ENCODE data around the gene BRD3.

BRD3 gene

DNA sequence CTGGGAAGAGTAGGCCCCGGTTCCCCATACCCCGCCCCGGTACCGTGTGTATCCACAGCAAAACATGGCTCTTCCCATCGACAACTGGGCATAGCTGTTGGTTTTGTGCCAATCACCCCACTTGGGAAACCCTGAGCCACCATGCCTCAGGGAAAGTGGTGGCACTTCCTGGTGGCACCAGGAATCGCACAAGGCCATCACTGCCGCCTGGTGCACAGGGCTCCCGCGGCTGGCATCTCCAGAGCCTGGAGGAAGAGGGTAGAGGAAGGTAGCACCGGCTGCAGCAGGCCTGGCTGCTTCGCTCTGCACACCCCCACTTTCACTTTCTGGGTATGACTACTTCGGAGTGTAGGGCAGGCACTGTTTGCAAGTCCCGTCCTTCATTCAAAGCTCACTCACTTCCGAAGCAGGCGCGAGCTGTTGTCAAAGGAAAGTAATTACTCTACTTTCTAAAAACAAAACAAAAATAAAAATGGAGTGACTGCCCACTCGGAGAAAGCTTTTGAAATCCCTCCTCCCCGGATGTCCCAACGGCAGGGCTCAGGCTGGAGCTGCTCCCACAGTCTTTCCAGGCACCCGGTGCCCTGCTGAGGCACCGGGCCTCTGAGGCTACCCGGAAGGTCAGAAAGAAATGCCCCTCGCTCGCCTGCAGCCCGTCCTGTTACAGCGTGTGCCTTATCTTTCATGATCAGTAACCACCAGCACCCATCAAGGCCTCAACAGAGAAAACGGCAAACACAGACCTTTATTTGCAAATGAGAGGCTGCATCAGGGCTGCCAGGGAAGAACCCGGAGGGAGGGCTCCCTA is 2.0 kb downstream of the BRD3 start:
- H3K27ac ChIP-seq (ENCODE audit: low read length): peak overlapping the region; percentile 76
- H3K9me3 ChIP-seq (ENCODE audit: control insufficient read depth in 1 of 2, low read length in 2 of 2): no peaks in the 10 kb centered on the region
- peaks cover 7 to 54% of the 10 kb centered on the region in 2 donors for H3K4me1 ChIP-seq (ENCODE audit: control insufficient read depth in 1 of 2, insufficient read depth in 2 of 2, low read length in 2 of 2)
- no peaks in the 10 kb centered on the region for H3K36me3 ChIP-seq (ENCODE audit: control insufficient read depth in 1 of 2, insufficient read depth in 2 of 2, low read length in 2 of 2)
- H3K27me3 ChIP-seq (ENCODE audit: low read depth, low read length): no peaks in the 10 kb centered on the region
- peak overlapping the region; percentile 79 to 84 for H3K4me3 ChIP-seq (ENCODE audit: low read depth in 1 of 2, low read length in 2 of 2)

DNA sequence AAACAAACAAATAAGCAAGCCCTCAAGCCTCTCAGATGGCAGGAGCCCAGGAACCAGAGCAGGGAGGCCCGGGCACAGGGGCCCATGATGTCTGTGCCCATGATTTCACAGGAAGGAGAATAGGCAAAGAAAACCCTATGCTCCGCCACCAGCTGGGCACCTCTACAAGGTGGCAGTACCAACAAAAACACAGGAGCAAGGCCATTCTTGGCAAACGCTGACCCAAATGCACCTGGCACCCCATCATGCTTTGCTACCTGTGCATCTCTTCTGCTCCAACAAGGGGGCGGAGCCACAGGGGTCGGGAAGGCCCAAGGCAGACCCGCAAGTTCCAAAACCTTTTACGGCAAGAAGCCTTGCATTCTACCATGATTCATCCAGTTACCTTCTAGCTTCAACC is 3.1 kb downstream of the BRD3 start:
- H3K36me3 ChIP-seq (ENCODE audit: control insufficient read depth in 1 of 2, insufficient read depth in 2 of 2, low read length in 2 of 2): no peaks in the 10 kb centered on the region
- H3K27ac ChIP-seq (ENCODE audit: low read length): no peak overlapping the region
- H3K27me3 ChIP-seq (ENCODE audit: low read depth, low read length): no peaks in the 10 kb centered on the region
- H3K4me3 ChIP-seq (ENCODE audit: low read depth in 1 of 2, low read length in 2 of 2): no peak overlapping the region
- no peaks in the 10 kb centered on the region for H3K9me3 ChIP-seq (ENCODE audit: control insufficient read depth in 1 of 2, low read length in 2 of 2)
- H3K4me1 ChIP-seq (ENCODE audit: control insufficient read depth in 1 of 2, insufficient read depth in 2 of 2, low read length in 2 of 2): peaks cover 9 to 62% of the 10 kb centered on the region in 2 donors

DNA sequence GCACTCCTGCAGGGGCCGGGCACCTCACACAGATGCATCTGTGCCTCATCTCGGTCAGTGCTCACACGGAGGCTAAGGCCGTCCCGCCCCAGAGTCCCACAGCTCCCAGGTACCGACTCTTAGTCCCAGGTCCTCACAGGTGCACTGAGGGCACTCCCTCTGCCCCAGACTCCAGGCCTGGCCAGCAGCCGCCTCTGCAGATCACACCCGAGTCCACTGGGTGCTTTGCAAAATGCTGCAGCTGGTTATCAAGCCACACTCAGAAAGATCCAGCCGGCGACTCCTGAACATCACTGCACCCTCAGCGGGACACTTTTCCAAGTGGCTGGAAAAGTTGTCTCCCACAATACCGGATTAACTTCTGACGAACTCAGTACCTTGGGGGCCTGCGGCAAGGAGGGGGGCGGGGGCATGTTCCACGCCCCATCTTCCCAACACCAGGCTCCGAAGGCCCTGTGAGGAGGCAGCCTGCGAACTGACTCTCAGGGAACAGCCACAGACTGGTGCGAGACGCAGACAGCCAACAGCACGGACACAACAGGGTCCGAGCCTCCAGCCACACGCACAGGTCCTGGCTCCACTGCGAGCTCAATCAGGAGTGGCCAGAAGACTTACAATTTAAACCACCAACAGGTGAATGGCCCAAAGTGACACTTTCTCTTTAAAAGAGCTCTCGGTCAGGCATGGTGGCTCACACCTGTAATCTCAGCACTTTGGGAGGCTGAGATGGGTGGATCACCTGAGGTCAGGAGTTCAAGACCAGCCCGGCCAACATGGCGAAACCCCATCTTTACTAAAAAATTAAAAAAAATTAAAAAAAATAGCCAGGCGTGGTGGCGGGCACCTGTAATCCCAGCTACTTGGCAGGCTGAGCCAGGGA is 4.0 kb downstream of the BRD3 start:
- no peaks in the 10 kb centered on the region for H3K36me3 ChIP-seq (ENCODE audit: control insufficient read depth in 1 of 2, insufficient read depth in 2 of 2, low read length in 2 of 2)
- no peaks in the 10 kb centered on the region for H3K9me3 ChIP-seq (ENCODE audit: control insufficient read depth in 1 of 2, low read length in 2 of 2)
- peaks cover 15 to 71% of the 10 kb centered on the region in 2 donors for H3K4me1 ChIP-seq (ENCODE audit: control insufficient read depth in 1 of 2, insufficient read depth in 2 of 2, low read length in 2 of 2)
- no peak overlapping the region for H3K27ac ChIP-seq (ENCODE audit: low read length)
- H3K4me3 ChIP-seq (ENCODE audit: low read depth in 1 of 2, low read length in 2 of 2): no peak overlapping the region
- H3K27me3 ChIP-seq (ENCODE audit: low read depth, low read length): no peaks in the 10 kb centered on the region

DNA sequence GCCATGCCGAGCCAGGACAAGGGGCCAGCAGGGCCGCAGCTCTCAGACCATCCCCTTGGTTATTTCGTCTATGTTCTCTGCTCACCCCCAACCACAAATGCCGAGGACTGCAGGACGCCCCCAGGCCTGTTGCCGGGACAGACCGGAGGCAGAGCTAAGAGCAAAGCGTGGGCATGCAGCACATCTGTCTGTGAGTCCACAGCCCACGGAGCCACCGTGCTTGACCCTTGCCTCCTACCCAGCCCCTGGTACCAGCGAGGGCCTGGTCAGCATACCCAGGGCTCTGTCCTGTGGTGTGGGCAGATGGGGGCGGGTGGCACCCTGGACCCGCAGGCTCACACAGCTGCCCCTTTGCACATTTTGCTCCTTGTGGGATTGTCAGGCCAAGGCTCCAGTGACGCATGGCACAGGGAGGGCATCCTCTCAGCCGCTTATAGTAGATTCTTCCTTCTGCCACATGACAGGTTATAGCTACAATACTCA is 4.7 kb downstream of the BRD3 start:
- peaks cover 15 to 78% of the 10 kb centered on the region in 2 donors for H3K4me1 ChIP-seq (ENCODE audit: control insufficient read depth in 1 of 2, insufficient read depth in 2 of 2, low read length in 2 of 2)
- H3K36me3 ChIP-seq (ENCODE audit: control insufficient read depth in 1 of 2, insufficient read depth in 2 of 2, low read length in 2 of 2): no peaks in the 10 kb centered on the region
- H3K9me3 ChIP-seq (ENCODE audit: control insufficient read depth in 1 of 2, low read length in 2 of 2): no peaks in the 10 kb centered on the region
- H3K4me3 ChIP-seq (ENCODE audit: low read depth in 1 of 2, low read length in 2 of 2): no peak overlapping the region
- no peak overlapping the region for H3K27ac ChIP-seq (ENCODE audit: low read length)
- no peaks in the 10 kb centered on the region for H3K27me3 ChIP-seq (ENCODE audit: low read depth, low read length)

DNA sequence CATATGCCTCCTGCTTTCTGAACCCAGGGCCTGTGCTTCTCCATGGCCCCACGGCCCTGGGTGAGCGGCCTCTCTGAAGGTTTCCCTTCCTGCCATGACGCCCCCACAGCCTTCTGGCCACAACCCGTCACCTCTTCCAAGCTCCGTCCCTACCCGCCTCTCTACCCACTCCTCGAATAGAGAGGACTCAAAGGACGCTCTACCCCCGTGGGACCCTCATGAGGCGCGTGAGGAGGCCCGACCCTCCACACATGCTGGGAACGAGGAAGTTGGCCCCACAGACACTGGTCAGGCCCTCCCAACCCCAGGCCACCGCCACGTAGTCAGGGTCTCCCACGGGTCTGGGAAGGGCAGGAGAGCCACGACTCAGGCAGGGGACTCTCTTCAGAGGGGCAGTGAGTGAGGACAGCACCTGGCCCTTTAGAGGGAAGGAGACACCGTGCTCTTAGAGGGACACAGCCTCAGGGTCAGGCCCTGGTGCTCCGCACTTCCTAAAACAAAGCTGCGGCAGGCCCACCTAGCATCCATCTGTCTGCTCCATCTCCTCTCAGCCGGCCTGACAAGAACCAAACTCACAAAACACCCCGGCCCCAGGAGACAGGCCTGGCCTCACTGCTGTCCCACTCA is 5.3 kb downstream of the BRD3 start:
- H3K9me3 ChIP-seq (ENCODE audit: control insufficient read depth in 1 of 2, low read length in 2 of 2): no peaks in the 10 kb centered on the region
- H3K27ac ChIP-seq (ENCODE audit: low read length): no peak overlapping the region
- no peak overlapping the region for H3K4me3 ChIP-seq (ENCODE audit: low read depth in 1 of 2, low read length in 2 of 2)
- no peaks in the 10 kb centered on the region for H3K27me3 ChIP-seq (ENCODE audit: low read depth, low read length)
- H3K36me3 ChIP-seq (ENCODE audit: control insufficient read depth in 1 of 2, insufficient read depth in 2 of 2, low read length in 2 of 2): no peaks in the 10 kb centered on the region
- peaks cover 15 to 81% of the 10 kb centered on the region in 2 donors for H3K4me1 ChIP-seq (ENCODE audit: control insufficient read depth in 1 of 2, insufficient read depth in 2 of 2, low read length in 2 of 2)

DNA sequence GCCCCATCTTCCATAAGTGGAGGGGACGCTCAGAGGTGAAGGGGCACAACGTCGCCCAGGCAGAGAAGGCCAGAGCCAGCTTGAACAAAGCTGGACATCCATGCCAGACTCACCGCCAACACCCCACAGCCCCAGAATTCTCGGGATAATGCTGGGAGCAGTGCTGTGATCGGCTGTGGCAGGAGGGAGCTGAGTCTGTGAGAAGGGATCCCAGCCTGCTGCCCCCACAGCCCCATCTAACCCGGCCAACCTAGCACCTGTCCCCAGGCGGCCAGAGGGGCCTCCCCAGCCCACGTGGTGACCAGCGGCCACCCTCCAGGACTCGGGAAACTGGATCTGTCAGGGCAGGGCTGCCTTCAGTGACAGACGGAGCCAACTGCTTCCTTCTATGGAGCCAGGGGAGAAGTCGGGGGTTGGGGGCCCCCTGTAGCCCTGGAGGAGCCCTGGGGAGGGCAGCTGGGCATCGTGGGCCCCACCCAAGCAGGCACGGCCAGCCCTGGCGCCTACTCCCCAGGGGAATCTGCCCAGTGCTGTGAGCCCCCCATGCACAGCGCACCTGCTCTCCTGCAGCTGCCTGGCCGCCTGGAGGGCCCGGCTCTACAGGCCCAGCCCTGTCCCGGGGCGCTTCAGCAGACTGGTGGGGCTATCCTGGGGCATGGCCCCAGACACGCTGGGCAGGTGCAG is 6.0 kb downstream of the BRD3 start:
- H3K27ac ChIP-seq (ENCODE audit: low read length): no peak overlapping the region
- no peaks in the 10 kb centered on the region for H3K9me3 ChIP-seq (ENCODE audit: control insufficient read depth in 1 of 2, low read length in 2 of 2)
- H3K4me3 ChIP-seq (ENCODE audit: low read depth in 1 of 2, low read length in 2 of 2): no peak overlapping the region
- peaks cover 15 to 89% of the 10 kb centered on the region in 2 donors for H3K4me1 ChIP-seq (ENCODE audit: control insufficient read depth in 1 of 2, insufficient read depth in 2 of 2, low read length in 2 of 2)
- no peaks in the 10 kb centered on the region for H3K36me3 ChIP-seq (ENCODE audit: control insufficient read depth in 1 of 2, insufficient read depth in 2 of 2, low read length in 2 of 2)
- H3K27me3 ChIP-seq (ENCODE audit: low read depth, low read length): no peaks in the 10 kb centered on the region

DNA sequence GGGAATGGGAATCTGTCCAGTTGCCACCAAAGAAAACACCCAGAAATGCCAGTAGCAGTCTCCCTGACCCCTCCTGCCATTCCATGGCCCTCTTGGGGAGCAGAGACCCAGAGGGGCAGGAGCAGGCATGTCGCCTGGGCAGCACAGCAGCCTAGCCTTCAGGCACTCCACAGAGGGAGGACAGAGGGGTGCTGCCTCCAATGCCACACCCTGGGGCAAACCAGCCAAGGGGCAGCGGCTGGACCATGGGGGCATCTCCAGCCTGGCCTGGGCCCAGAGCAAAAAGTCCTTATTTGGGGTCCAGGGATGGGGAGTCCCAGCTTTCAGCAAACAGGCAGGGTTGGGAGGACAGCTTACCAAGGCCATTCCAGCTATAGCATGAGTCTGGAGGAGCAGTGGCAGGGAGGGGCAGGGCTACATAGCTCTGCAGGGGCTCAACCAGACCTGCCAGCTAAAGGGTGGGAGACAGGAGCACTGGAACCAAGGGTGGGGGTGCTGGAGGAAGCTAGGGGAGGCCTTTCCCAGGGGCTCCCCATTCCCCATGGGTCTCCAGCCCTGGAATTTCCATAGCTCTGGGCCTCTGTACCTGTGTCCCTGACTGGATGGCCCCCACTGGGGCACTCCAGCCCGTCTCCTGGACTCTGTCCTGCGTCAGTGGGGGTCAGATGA is 6.7 kb downstream of the BRD3 start:
- no peaks in the 10 kb centered on the region for H3K27me3 ChIP-seq (ENCODE audit: low read depth, low read length)
- no peak overlapping the region for H3K4me3 ChIP-seq (ENCODE audit: low read depth in 1 of 2, low read length in 2 of 2)
- H3K4me1 ChIP-seq (ENCODE audit: control insufficient read depth in 1 of 2, insufficient read depth in 2 of 2, low read length in 2 of 2): peaks cover 22 to 93% of the 10 kb centered on the region in 2 donors
- H3K27ac ChIP-seq (ENCODE audit: low read length): no peak overlapping the region
- H3K36me3 ChIP-seq (ENCODE audit: control insufficient read depth in 1 of 2, insufficient read depth in 2 of 2, low read length in 2 of 2): no peaks in the 10 kb centered on the region
- H3K9me3 ChIP-seq (ENCODE audit: control insufficient read depth in 1 of 2, low read length in 2 of 2): no peaks in the 10 kb centered on the region

DNA sequence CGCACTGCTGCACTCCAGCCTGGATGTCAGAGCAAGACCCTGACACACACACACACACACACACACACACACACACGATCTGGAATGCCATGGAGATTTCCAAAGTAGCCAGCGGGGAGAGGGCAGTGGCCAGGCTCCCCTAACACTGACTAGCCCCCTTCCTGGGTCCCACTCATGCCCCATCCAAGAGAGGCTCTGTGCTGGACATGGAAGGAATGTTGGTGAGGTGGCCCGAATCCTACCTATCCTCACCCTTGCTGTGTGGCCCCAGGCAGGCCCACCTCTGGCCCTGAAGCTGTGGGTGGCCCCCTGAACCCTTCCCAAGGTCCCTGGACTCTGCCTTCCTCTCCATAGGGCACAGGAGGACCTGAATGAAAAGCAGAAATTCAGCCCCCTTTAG is 7.3 kb downstream of the BRD3 start:
- no peaks in the 10 kb centered on the region for H3K36me3 ChIP-seq (ENCODE audit: control insufficient read depth in 1 of 2, insufficient read depth in 2 of 2, low read length in 2 of 2)
- no peaks in the 10 kb centered on the region for H3K9me3 ChIP-seq (ENCODE audit: control insufficient read depth in 1 of 2, low read length in 2 of 2)
- no peaks in the 10 kb centered on the region for H3K27me3 ChIP-seq (ENCODE audit: low read depth, low read length)
- peaks cover 28 to 94% of the 10 kb centered on the region in 2 donors for H3K4me1 ChIP-seq (ENCODE audit: control insufficient read depth in 1 of 2, insufficient read depth in 2 of 2, low read length in 2 of 2)
- H3K27ac ChIP-seq (ENCODE audit: low read length): no peak overlapping the region
- no peak overlapping the region for H3K4me3 ChIP-seq (ENCODE audit: low read depth in 1 of 2, low read length in 2 of 2)

DNA sequence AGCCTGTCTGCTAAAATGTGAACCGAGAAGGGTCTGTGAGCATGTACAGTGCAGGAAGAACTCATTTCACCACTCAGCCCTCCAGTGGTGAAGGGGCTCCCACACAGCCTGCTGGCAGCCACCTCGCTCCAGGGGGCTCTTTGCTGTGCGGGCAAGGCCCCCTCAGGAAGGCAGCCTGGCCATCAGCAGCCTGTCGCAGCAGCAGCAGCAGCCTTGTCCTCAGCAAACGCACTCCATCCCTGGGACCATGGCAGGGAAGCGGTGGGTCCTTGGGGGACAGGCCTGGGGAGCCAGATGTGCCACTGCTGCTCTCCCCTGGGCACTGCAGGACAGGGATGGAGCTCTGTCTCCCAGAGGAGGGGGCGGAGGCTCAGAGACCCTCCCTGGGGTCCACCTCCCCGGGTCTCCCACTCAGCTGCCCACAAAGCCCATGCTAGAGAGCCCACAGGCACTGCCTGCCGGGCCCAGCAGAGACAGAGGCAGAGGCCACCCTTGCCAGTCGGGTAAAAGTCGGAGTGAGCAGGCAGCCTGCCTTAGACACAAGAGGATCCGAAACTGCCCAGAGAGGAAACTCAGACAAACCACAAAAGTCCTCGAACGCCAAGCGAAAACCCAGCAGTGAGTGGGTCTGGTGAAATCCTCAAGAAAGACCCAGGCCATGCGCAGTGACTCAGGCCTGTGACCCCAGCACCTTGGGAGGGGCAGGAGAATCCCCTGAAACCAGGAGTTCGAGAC is 8.0 kb downstream of the BRD3 start:
- Histone ChIP-seq H3K27ac (ENCODE audit: low read length) (no peak overlapping the region), H3K9me3 (ENCODE audit: control insufficient read depth in 1 of 2, low read length in 2 of 2) (no peaks in the 10 kb centered on the region), H3K27me3 (ENCODE audit: low read depth, low read length) (no peaks in the 10 kb centered on the region)

DNA sequence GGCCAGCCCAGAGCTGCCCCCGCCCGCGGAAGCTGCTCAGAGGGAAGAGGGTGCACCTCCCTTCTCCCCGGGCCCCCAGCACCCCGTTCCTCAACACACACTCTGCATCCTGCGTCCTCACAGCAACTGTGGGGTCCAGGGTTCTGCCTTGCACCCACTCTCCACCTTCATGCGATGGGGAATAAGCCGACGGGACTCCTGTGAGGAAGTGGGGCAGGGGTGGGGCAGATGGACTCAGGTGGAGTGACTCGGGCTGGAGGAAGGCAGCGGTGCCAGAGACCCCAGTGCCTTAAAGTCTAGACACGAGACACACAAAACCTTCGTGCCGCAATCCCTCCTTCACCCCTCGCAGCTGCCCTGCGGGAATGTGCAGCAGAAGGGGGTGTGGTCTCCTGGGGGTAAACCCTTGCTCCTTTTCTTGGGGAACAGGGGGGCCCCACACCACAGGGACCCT is 8.6 kb downstream of the BRD3 start:
- H3K9me3 ChIP-seq (ENCODE audit: control insufficient read depth in 1 of 2, low read length in 2 of 2): no peaks in the 10 kb centered on the region
- peaks cover 30 to 89% of the 10 kb centered on the region in 2 donors for H3K4me1 ChIP-seq (ENCODE audit: control insufficient read depth in 1 of 2, insufficient read depth in 2 of 2, low read length in 2 of 2)
- no peak overlapping the region for H3K4me3 ChIP-seq (ENCODE audit: low read depth in 1 of 2, low read length in 2 of 2)
- H3K36me3 ChIP-seq (ENCODE audit: control insufficient read depth in 1 of 2, insufficient read depth in 2 of 2, low read length in 2 of 2): no peaks in the 10 kb centered on the region
- H3K27ac ChIP-seq (ENCODE audit: low read length): no peak overlapping the region
- no peaks in the 10 kb centered on the region for H3K27me3 ChIP-seq (ENCODE audit: low read depth, low read length)

More for the DNA sequence above, 8.0 kb downstream of the BRD3 start:
- Histone ChIP-seq H3K4me3 (ENCODE audit: low read depth in 1 of 2, low read length in 2 of 2) (no peak overlapping the region), H3K4me1 (ENCODE audit: control insufficient read depth in 1 of 2, insufficient read depth in 2 of 2, low read length in 2 of 2) (peaks cover 30 to 94% of the 10 kb centered on the region in 2 donors), H3K36me3 (ENCODE audit: control insufficient read depth in 1 of 2, insufficient read depth in 2 of 2, low read length in 2 of 2) (no peaks in the 10 kb centered on the region)

Measured in muscle layer of duodenum (tissue), 2 donors.